Right renal cortex interstitium (tissue), 3 donors: Measurements from ENCODE around the gene FKTN. TPM values are rescaled to one million over a fixed set of nuclear protein-coding genes. Genes with fewer than 3 reads are reported as not detected.

Source experiments
- DNase-seq, 3 donors: peaks; one replicate each; pipeline ENCODE4 v3.0.0-alpha.2; 2013; ENCODE audit warnings: low read depth in 3 of 3, low spot score in 2 of 3
- polyA plus RNA-seq, 3 donors: library from polyadenylated mRNA; unstranded; fragments of 120-200 nt; gene quantifications; one replicate each; pipeline ENCODE4 v1.2.1, GENCODE V29; 2013; ENCODE audit not compliant: insufficient read length in 3 of 3

The FKTN gene
- polyA plus RNA-seq, 3 donors = 22.3 to 28.1 (median 24.8) TPM

- DNase-seq = no peak
Measured at GRCh38 chr9:105676351-105676923, 118.5 kb downstream of the FKTN start.

GRCh38 chr9:105678163-105678562 is 120.2 kb downstream of the FKTN start:
- no peak for DNase-seq

- DNase-seq = no peak
Measured at GRCh38 chr9:105678781-105679180, 120.8 kb downstream of the FKTN start.

GRCh38 chr9:105679257-105680022 is 121.5 kb downstream of the FKTN start:
- no peak for DNase-seq

GRCh38 chr9:105681313-105681712 is 123.4 kb downstream of the FKTN start:
- DNase-seq = no peak

GRCh38 chr9:105681724-105682123 is 123.8 kb downstream of the FKTN start:
- DNase-seq = no peak

GRCh38 chr9:105683688-105684275 is 125.9 kb downstream of the FKTN start:
- DNase-seq = no peak

- DNase-seq = no peak
Measured at GRCh38 chr9:105686936-105687335, 129.0 kb downstream of the FKTN start.

Other genes starting within 250 kb of the FKTN start
- gene FSD1L, start 110.1 kb upstream of the FKTN start, polyA plus RNA-seq = 10 to 100 TPM in 2 of 3 donors, 1 to 10 TPM in 1; 9.5 to 10.7 (median 10.6) TPM
- gene TAL2, start 104.3 kb downstream of the FKTN start, polyA plus RNA-seq = 1 to 10 TPM; 1.6 to 2.7 (median 2.1) TPM
- gene TMEM38B, start 136.4 kb downstream of the FKTN start, polyA plus RNA-seq = 10 to 100 TPM; 30.2 to 53.3 (median 48.2) TPM